NCI-H1694 (cell line): ENCODE data around the gene DUS4L.

Experiments used
- DNase-seq: peaks from one replicate; lab custom pipeline; 2025; lab: John Stamatoyannopoulos, UW

Gene DUS4L

GRCh38 chr7:107613948-107614347 is 50.2 kb downstream of the DUS4L start:
- no peak for DNase-seq

- no peak for DNase-seq
These were observed 50.7 kb downstream of the DUS4L start for GRCh38 chr7:107614425-107614824.

DNA sequence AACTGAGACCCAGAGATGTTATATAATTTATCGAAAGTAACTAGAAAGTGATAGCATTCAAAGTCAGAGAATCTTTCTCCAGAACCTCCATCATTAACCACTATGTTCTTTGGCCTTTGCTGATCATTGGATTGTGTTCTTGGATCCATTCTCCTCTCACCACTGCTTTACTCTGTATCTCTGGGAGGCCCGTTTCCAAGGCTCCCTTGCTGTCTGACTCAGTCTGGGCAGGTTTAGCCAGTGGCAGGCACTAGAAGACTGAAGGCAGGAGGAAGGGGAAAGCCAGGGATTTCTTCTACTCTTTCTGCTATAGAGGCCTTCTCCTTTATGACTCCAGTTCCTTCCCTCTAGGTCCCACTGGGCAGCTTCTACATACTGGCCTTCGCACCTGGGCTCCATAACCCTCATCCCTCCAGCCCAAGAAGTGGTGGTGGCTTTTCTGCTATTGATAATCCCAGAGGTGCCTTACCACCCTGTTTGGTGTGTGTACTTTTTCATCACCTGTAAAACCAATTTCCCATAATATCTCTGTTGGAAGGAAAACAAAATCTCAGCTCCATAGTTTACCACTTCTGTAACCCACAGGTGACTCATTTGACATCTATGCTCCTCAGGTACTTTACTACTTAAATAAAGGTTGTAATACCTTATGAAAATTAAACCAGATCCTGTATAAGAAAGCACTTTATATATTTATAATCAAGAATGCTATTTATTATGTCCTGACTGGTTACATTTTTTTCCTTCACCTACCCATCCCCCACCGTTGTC is 52.3 kb downstream of the DUS4L start:
- DNase-seq = no peak

GRCh38 chr7:107622429-107622828 is 58.7 kb downstream of the DUS4L start:
- DNase-seq = no peak

- no peak for DNase-seq
These were observed 59.1 kb downstream of the DUS4L start for GRCh38 chr7:107622894-107623293.

GRCh38 chr7:107627002-107627401 is 63.2 kb downstream of the DUS4L start:
- DNase-seq = no peak
